WTC11 (cell line): Measurements from ENCODE around the gene PTPA. TPM values are rescaled to one million over a fixed set of nuclear protein-coding genes. Genes with fewer than 3 reads are reported as not detected.

ENCODE experiments used
- ATAC-seq: fragments of 200-7000 bp; cut with Tn5 transposase; 2 replicates; pipeline ENCODE4 v1.10.0; 2021; ENCODE audit warnings: mild to moderate bottlenecking, moderate library complexity
- CTCF ChIA-PET: fragments of 300-600 bp; sonication (Branson Sonifier 250); formaldehyde crosslinking; loops from one replicate; lab custom pipeline; 2021; ENCODE audit warnings: antibody characterized with exemption; lab: Charles Lee
- POLR2A ChIA-PET: fragments of 350-600 bp; sonication (Branson Sonifier 250); formaldehyde crosslinking; loops from one replicate; lab custom pipeline; 2021; ENCODE audit warnings: antibody characterized with exemption; lab: Charles Lee
- DNase-seq: peaks from one replicate; pipeline ENCODE4 v3.0.0; 2021; ENCODE audit warnings: low spot score
- H3K27ac Mint-ChIP-seq: 2 replicates; pipeline ENCODE4 v1.8.0; 2021; ENCODE audit warnings: mixed read lengths
- H3K27me3 Mint-ChIP-seq: 2 replicates; pipeline ENCODE4 v1.8.0; 2021; ENCODE audit warnings: low read depth, mild to moderate bottlenecking, moderate library complexity, mixed read lengths
- H3K36me3 Mint-ChIP-seq: 2 replicates; pipeline ENCODE4 v1.8.0; 2021; ENCODE audit warnings: mixed read lengths
- H3K4me1 Mint-ChIP-seq: 2 replicates; pipeline ENCODE4 v1.8.0; 2022; ENCODE audit warnings: mixed read lengths
- H3K4me3 Mint-ChIP-seq: 2 replicates; pipeline ENCODE4 v1.8.0; 2021; ENCODE audit warnings: mild to moderate bottlenecking, moderate library complexity, mixed read lengths
- H3K9me3 Mint-ChIP-seq: 2 replicates; pipeline ENCODE4 v1.8.0; 2021; ENCODE audit warnings: mixed read lengths
- CBFB ChIP-seq: sonication (generic); formaldehyde crosslinking; IDR thresholded peaks from 2 replicates; pipeline ENCODE4 v1.8.1; 2022; ENCODE audit warnings: mild to moderate bottlenecking, low read depth, missing genetic modification reagents
- CREM ChIP-seq: sonication (generic); formaldehyde crosslinking; IDR thresholded peaks from 2 replicates; pipeline ENCODE4 v1.8.1; 2022; ENCODE audit warnings: mild to moderate bottlenecking, missing genetic modification reagents, moderate library complexity
- FOXK1 ChIP-seq: sonication (generic); formaldehyde crosslinking; IDR thresholded peaks from 2 replicates; pipeline ENCODE4 v1.8.0; 2022; ENCODE audit warnings: mild to moderate bottlenecking, moderate library complexity, missing genetic modification reagents
- KAT7 ChIP-seq: sonication (generic); formaldehyde crosslinking; IDR thresholded peaks from 2 replicates; pipeline ENCODE4 v1.8.1; 2023; ENCODE audit warnings: missing genetic modification reagents, mild to moderate bottlenecking, borderline replicate concordance
- NFATC4 ChIP-seq: fragments of 250-450 bp; sonication (Bioruptor Pico); IDR thresholded peaks from 2 replicates; pipeline ENCODE4 v1.9.0; 2021; ENCODE audit warnings: mild to moderate bottlenecking
- TEAD4 ChIP-seq: sonication (generic); formaldehyde crosslinking; IDR thresholded peaks from 2 replicates; pipeline ENCODE4 v1.8.0; 2022; ENCODE audit warnings: mild to moderate bottlenecking, missing genetic modification reagents
- TP53 ChIP-seq: sonication (generic); formaldehyde crosslinking; IDR thresholded peaks from 2 replicates; pipeline ENCODE4 v1.8.1; 2023; ENCODE audit warnings: mild to moderate bottlenecking, missing genetic modification reagents
- ZNF263 ChIP-seq: sonication (generic); formaldehyde crosslinking; IDR thresholded peaks from 2 replicates; pipeline ENCODE4 v1.8.1; 2022; ENCODE audit warnings: low read depth, mild to moderate bottlenecking, moderate library complexity, missing genetic modification reagents
- ZNF317 ChIP-seq: sonication (generic); formaldehyde crosslinking; IDR thresholded peaks from 2 replicates; pipeline ENCODE4 v1.8.1; 2023; ENCODE audit warnings: low read depth, mild to moderate bottlenecking, moderate library complexity, missing genetic modification reagents, borderline replicate concordance
- total RNA-seq: library from RNA; stranded (reverse); gene quantifications from 3 replicates; pipeline ENCODE4 v1.2.3, GENCODE V29; 2021
- TF ChIP-seq, protein P1 (sequence below): sonication (generic); formaldehyde crosslinking; IDR thresholded peaks from 2 replicates; pipeline ENCODE4 v1.8.1; 2023; ENCODE audit warnings: mild to moderate bottlenecking, missing genetic modification reagents, moderate library complexity
- TF ChIP-seq, protein P2 (sequence below): sonication (generic); formaldehyde crosslinking; IDR thresholded peaks from 2 replicates; pipeline ENCODE4 v1.8.1; 2023; ENCODE audit warnings: mild to moderate bottlenecking, moderate library complexity, missing genetic modification reagents
- TF ChIP-seq, protein P3 (sequence below): sonication (generic); formaldehyde crosslinking; IDR thresholded peaks from 2 replicates; pipeline ENCODE4 v1.8.0; 2022; ENCODE audit warnings: mild to moderate bottlenecking, missing genetic modification reagents
- TF ChIP-seq, protein P4 (sequence below): sonication (generic); formaldehyde crosslinking; IDR thresholded peaks from 2 replicates; pipeline ENCODE4 v1.8.1; 2023; ENCODE audit warnings: mild to moderate bottlenecking, missing genetic modification reagents
- TF ChIP-seq, protein P5 (sequence below): sonication (generic); formaldehyde crosslinking; IDR thresholded peaks from 2 replicates; pipeline ENCODE4 v1.8.1; 2022; ENCODE audit warnings: mild to moderate bottlenecking, moderate library complexity, missing genetic modification reagents
- TF ChIP-seq, protein P6 (sequence below): sonication (generic); formaldehyde crosslinking; conservative IDR thresholded peaks from 2 replicates; pipeline ENCODE4 v1.8.1; 2023; ENCODE audit warnings: mild to moderate bottlenecking, low read depth, missing genetic modification reagents, moderate library complexity
- TF ChIP-seq, protein P7 (sequence below): sonication (generic); formaldehyde crosslinking; IDR thresholded peaks from 2 replicates; pipeline ENCODE4 v1.8.0; 2022; ENCODE audit warnings: mild to moderate bottlenecking, missing genetic modification reagents
- TF ChIP-seq, protein P8 (sequence below): sonication (generic); formaldehyde crosslinking; IDR thresholded peaks from 2 replicates; pipeline ENCODE4 v1.8.1; 2023; ENCODE audit warnings: mild to moderate bottlenecking, missing genetic modification reagents, moderate library complexity

PTPA gene
- total RNA-seq, 1 experiment from 2014 or later: 186 TPM

DNA sequence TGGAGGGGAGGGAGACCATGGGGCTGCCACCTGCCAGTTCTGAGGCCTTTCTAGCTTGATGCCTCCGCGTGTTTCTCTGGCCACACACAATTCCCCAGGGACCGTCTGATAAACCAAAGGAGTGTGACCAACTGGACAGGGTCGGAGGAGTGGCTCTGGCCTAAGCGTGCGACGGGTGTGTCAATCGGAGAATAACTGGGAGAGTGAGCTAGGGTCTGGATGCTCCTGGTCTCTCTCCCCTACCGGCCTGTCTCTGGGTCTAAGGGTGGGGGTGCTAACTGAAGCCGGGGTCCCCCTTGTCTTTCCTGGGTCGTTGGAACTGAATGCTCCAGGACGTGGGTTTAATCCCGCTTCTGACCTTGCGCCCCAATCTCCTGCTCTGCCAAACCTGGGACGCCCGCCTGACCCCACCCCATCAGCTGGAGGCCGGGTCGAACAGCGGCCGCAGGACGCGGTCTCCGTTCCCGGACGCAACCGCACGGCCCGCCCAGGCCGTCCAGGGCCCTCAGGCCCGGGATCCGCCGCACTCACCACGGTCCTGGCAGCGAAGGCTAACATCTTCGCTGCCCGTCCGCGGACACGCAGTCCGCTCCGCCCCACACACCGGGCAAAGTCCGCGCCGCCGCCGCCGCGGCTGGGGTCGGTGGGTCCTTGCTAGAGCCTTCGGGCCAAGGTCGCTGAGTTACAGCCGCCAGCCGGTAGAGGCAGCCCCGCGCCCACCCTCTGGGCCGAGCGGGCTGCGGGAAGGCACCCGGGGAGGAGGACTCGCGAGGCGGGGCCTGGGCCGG, 1.1 kb upstream of the PTPA start:
- H3K27ac Mint-ChIP-seq: no peak overlapping the region
- POLR2A ChIA-PET: interaction anchor here (1.6 kb wide), 1 partner anchor 17 kb away, joined by 3 read pairs; no protein-coding TSS in a partner anchor
- H3K4me3 Mint-ChIP-seq: peak overlapping the region; percentile 65
- no peaks in the 10 kb centered on the region for H3K9me3 Mint-ChIP-seq
- H3K36me3 Mint-ChIP-seq: no peaks in the 10 kb centered on the region
- no peak for DNase-seq
- CTCF ChIA-PET: interaction anchor here (0.9 to 2.5 kb wide), 9 partner anchors 10 to 515 kb away, joined by 3 to 13 read pairs (median 4); partner anchors contain the start of genes NTMT1 and SH3GLB2
- ATAC-seq: peak; percentile 1
- H3K27me3 Mint-ChIP-seq: peaks cover 17% of the 10 kb centered on the region
- peaks cover 24% of the 10 kb centered on the region for H3K4me1 Mint-ChIP-seq
- TF ChIP-seq FOXK1: 0 out of 2 replicates have a peak, but pooled peaks have one; percentile 26
- TF ChIP-seq, protein P1, sequence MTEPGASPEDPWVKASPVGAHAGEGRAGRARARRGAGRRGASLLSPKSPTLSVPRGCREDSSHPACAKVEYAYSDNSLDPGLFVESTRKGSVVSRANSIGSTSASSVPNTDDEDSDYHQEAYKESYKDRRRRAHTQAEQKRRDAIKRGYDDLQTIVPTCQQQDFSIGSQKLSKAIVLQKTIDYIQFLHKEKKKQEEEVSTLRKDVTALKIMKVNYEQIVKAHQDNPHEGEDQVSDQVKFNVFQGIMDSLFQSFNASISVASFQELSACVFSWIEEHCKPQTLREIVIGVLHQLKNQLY: 0 out of 2 replicates have a peak, but pooled peaks have one; percentile 55
- TF ChIP-seq TP53 (CRISPR knock-in tag): no peak
- peak; percentile 27; the same call in 1 of the 2 replicates for TF ChIP-seq ZNF317 (CRISPR knock-in tag)
- TF ChIP-seq, protein P2, sequence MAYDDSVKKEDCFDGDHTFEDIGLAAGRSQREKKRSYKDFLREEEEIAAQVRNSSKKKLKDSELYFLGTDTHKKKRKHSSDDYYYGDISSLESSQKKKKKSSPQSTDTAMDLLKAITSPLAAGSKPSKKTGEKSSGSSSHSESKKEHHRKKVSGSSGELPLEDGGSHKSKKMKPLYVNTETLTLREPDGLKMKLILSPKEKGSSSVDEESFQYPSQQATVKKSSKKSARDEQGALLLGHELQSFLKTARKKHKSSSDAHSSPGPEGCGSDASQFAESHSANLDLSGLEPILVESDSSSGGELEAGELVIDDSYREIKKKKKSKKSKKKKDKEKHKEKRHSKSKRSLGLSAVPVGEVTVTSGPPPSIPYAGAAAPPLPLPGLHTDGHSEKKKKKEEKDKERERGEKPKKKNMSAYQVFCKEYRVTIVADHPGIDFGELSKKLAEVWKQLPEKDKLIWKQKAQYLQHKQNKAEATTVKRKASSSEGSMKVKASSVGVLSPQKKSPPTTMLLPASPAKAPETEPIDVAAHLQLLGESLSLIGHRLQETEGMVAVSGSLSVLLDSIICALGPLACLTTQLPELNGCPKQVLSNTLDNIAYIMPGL: peak; percentile 73; the same call in 1 of the 2 replicates
- TF ChIP-seq, protein P3, sequence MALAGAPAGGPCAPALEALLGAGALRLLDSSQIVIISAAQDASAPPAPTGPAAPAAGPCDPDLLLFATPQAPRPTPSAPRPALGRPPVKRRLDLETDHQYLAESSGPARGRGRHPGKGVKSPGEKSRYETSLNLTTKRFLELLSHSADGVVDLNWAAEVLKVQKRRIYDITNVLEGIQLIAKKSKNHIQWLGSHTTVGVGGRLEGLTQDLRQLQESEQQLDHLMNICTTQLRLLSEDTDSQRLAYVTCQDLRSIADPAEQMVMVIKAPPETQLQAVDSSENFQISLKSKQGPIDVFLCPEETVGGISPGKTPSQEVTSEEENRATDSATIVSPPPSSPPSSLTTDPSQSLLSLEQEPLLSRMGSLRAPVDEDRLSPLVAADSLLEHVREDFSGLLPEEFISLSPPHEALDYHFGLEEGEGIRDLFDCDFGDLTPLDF (CRISPR knock-in tag): no peak
- TF ChIP-seq CREM (CRISPR knock-in tag): 0 out of 2 replicates have a peak, but pooled peaks have one; percentile 38

DNA sequence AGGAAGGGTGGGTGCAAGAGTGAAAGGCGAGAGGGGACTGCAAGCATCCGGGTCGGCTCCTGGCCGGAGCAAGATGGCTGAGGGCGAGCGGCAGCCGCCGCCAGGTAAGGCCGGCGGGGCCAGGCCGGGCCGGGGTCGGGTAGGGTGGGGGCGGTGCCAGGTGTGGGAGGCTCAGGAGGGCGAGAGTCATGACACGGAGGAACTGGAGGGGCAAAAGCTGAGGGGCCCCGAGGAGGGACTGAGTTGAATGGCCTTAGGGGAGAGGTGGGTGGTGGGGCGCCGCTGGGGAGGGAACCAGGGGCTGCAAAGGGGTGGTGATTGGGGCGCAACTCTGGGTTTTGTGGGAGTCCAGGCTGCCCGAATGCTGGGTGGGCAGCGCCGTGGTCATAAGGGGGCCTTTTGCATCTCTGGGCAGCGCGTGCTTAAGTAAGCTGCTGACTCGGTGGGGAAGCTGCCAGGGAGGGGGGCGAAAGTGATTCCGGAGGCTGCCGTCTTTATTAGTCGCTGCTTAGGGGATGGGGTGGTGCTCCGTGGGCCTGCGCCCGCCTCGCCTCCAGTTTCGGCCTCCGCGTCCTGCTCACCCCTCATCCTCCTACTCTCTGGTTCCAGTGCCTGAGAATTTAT, 425 bp downstream of the PTPA start:
- ChIA-PET CTCF (interaction anchor here (1.1 to 2.9 kb wide), 4 partner anchors 9 to 515 kb away, joined by 3 to 19 read pairs (median 6); partner anchors contain the start of gene NTMT1), POLR2A (interaction anchor here (1.5 kb wide), 1 partner anchor 15 kb away, joined by 5 read pairs; no protein-coding TSS in a partner anchor)
- Mint-ChIP-seq H3K9me3 (no peaks in the 10 kb centered on the region), H3K27me3 (peaks cover 17% of the 10 kb centered on the region), H3K4me1 (peaks cover 24% of the 10 kb centered on the region), H3K27ac (peak overlapping the region; percentile 88), H3K36me3 (no peaks in the 10 kb centered on the region), H3K4me3 (peak overlapping the region; percentile 93)
- DNase-seq: peak; percentile 24
- ATAC-seq: peak; percentile 37
- TF ChIP-seq NFATC4 (CRISPR knock-in tag) (no peak), KAT7 (peak; percentile 42; the same call in 1 of the 2 replicates), TEAD4 (CRISPR knock-in tag) (no peak), ZNF263 (no peak), CBFB (CRISPR knock-in tag) (no peak)
- TF ChIP-seq, protein P4, sequence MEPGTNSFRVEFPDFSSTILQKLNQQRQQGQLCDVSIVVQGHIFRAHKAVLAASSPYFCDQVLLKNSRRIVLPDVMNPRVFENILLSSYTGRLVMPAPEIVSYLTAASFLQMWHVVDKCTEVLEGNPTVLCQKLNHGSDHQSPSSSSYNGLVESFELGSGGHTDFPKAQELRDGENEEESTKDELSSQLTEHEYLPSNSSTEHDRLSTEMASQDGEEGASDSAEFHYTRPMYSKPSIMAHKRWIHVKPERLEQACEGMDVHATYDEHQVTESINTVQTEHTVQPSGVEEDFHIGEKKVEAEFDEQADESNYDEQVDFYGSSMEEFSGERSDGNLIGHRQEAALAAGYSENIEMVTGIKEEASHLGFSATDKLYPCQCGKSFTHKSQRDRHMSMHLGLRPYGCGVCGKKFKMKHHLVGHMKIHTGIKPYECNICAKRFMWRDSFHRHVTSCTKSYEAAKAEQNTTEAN (CRISPR knock-in tag): no peak
- TF ChIP-seq, protein P5, sequence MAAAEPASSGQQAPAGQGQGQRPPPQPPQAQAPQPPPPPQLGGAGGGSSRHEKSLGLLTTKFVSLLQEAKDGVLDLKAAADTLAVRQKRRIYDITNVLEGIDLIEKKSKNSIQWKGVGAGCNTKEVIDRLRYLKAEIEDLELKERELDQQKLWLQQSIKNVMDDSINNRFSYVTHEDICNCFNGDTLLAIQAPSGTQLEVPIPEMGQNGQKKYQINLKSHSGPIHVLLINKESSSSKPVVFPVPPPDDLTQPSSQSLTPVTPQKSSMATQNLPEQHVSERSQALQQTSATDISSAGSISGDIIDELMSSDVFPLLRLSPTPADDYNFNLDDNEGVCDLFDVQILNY: peak; percentile 53; the same call in 1 of the 2 replicates
- TF ChIP-seq, protein P6, sequence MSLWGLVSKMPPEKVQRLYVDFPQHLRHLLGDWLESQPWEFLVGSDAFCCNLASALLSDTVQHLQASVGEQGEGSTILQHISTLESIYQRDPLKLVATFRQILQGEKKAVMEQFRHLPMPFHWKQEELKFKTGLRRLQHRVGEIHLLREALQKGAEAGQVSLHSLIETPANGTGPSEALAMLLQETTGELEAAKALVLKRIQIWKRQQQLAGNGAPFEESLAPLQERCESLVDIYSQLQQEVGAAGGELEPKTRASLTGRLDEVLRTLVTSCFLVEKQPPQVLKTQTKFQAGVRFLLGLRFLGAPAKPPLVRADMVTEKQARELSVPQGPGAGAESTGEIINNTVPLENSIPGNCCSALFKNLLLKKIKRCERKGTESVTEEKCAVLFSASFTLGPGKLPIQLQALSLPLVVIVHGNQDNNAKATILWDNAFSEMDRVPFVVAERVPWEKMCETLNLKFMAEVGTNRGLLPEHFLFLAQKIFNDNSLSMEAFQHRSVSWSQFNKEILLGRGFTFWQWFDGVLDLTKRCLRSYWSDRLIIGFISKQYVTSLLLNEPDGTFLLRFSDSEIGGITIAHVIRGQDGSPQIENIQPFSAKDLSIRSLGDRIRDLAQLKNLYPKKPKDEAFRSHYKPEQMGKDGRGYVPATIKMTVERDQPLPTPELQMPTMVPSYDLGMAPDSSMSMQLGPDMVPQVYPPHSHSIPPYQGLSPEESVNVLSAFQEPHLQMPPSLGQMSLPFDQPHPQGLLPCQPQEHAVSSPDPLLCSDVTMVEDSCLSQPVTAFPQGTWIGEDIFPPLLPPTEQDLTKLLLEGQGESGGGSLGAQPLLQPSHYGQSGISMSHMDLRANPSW: no peak
- TF ChIP-seq, protein P7, sequence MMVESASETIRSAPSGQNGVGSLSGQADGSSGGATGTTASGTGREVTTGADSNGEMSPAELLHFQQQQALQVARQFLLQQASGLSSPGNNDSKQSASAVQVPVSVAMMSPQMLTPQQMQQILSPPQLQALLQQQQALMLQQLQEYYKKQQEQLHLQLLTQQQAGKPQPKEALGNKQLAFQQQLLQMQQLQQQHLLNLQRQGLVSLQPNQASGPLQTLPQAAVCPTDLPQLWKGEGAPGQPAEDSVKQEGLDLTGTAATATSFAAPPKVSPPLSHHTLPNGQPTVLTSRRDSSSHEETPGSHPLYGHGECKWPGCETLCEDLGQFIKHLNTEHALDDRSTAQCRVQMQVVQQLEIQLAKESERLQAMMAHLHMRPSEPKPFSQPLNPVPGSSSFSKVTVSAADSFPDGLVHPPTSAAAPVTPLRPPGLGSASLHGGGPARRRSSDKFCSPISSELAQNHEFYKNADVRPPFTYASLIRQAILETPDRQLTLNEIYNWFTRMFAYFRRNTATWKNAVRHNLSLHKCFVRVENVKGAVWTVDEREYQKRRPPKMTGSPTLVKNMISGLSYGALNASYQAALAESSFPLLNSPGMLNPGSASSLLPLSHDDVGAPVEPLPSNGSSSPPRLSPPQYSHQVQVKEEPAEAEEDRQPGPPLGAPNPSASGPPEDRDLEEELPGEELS (CRISPR knock-in tag): 0 out of 2 replicates have a peak, but pooled peaks have one; percentile 42
- TF ChIP-seq, protein P8, sequence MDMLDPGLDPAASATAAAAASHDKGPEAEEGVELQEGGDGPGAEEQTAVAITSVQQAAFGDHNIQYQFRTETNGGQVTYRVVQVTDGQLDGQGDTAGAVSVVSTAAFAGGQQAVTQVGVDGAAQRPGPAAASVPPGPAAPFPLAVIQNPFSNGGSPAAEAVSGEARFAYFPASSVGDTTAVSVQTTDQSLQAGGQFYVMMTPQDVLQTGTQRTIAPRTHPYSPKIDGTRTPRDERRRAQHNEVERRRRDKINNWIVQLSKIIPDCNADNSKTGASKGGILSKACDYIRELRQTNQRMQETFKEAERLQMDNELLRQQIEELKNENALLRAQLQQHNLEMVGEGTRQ: no peak
- TF ChIP-seq, protein P2: 0 out of 2 replicates have a peak, but pooled peaks have one; percentile 50
